Measurements from ENCODE around the gene RASSF4.

The RASSF4 gene, protein sequence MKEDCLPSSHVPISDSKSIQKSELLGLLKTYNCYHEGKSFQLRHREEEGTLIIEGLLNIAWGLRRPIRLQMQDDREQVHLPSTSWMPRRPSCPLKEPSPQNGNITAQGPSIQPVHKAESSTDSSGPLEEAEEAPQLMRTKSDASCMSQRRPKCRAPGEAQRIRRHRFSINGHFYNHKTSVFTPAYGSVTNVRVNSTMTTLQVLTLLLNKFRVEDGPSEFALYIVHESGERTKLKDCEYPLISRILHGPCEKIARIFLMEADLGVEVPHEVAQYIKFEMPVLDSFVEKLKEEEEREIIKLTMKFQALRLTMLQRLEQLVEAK

DNA sequence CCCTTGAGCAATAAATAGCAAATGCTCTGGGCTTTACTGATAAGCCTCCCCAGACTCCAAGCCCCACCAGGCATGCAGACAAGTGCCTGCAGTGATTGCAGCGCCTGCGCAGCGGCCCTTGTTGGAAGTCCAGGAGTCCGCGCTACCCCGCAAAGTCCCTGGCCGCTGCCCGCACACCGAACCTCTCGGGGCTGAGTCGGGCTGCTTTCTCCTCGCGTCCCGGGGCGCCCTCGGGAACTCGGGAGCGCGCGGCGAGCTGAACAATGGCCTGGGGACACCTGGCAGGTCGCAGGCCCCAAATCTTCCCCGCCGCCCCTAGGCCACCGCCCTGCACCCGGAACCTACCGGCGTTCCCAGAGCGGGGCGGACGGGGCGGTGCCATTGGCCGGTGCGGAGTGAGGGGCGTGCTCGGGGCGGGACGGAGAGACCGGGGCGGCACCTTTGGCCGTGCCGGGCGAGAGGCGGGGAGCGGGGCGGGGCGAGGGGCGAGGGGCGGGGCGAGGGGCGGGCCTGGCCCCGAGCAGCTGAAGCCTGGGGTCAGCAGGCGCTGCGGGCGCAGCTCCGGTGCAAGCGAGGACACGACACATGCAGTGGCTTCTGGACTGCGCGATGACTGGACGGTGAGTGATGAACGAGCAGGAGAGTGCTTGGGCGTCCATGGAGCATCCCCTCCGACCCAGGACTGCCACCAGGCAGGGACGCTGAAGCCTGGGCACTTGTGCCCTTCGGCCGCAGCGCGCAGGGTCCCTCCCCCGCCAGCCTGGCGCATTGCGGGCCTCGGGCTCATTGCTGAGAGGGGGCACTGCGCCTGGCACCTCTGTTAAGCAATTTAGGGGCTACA is at the start of gene RASSF4:
TSS of gene RASSF4 (plus strand) at position 556 of the 841 bp plus-strand sequence. CDS start 10,401 bp downstream, outside the sequence.
- DNase-seq (ENCODE audit: low spot score), result peak; percentile 91

DNA sequence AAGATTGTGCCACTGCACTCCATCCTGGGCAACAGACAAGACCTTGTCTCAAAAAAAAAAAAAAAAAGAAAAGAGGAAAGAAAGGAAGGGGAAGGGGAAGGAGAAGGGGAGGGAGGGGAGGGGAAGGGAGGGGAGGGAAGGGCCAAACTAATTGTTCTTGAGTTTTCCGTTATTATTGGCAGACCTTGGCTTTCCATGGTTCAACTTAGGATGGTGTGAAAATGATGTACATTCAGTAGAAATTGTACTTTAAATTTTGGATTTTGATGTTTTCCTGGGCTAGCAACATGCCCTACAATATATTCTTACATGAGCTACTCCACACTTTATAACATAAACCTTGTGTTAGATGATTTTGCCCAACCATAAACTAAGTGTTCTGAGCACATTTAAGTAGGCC is 49.7 kb upstream of the RASSF4 start:
- DNase-seq (ENCODE audit: low spot score), result no peak

DNA sequence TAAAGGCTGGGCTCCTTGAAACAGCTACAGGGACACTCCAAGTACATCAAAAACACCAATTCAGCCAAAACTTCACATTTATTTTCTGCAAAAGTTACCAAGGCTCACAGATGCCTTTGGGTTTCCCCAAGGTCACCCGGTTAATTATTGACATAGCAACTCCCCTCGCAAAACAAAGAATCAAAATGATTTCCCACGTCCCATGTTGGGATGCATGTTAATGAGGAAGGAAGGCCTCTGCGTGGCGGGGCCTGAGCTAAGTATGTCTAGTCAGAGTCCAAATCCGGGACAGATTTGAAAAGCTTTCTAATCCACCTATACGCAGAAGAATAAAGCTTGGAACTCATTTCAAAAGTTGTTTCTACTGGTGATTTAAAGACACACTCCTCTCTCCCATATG is 49.0 kb upstream of the RASSF4 start:
- no peak for DNase-seq (ENCODE audit: low spot score)

DNA sequence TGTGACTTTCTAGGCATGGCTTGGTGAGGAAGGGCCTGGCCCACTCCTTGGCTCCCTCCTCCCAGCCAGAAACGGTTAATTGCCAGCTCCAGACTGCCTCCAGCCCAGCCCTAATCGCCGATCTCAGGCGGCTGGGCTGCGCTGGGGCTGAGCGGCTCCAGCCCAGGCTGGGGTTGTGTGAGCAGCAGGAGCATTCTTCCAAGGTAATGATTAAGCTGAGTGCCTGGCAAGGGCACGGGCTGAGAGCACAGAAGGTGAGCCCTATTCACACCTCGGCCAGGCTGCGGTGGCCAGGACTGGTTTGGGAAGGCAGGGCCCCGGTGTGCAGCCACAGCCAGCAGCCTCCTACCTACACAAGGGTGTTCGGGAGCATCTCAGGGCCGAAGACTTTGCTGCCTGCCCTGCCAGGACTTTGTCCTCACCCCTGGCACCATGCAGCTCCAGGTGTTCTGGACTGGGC is 48.5 kb upstream of the RASSF4 start, which contains the start of gene TMEM72:
TSS of gene TMEM72 (plus strand) at position 257 of the 460 bp plus-strand sequence. CDS start at position 433, 176 bp downstream.
- DNase-seq (ENCODE audit: low spot score), result no peak

DNA sequence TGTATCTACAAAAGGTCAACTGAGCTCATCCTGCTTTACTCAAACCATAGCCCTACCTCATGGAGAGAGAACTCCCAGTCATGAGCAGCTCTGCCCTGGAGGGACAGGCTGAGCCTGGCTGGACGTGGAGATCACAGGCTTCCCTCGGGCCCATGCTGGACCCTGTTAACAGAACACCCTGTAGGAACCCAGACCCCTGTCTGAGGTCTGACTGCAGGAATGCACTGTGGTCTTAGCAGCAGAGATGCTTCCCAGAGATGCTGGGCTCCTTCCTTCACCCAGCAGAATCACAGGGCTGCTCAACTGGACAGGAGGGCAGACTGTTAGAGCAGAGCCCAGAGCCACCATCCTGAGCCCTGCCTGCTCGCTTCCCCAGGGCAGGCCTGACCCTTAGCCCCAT is 47.7 kb upstream of the RASSF4 start:
- DNase-seq (ENCODE audit: low spot score), result no peak

DNA sequence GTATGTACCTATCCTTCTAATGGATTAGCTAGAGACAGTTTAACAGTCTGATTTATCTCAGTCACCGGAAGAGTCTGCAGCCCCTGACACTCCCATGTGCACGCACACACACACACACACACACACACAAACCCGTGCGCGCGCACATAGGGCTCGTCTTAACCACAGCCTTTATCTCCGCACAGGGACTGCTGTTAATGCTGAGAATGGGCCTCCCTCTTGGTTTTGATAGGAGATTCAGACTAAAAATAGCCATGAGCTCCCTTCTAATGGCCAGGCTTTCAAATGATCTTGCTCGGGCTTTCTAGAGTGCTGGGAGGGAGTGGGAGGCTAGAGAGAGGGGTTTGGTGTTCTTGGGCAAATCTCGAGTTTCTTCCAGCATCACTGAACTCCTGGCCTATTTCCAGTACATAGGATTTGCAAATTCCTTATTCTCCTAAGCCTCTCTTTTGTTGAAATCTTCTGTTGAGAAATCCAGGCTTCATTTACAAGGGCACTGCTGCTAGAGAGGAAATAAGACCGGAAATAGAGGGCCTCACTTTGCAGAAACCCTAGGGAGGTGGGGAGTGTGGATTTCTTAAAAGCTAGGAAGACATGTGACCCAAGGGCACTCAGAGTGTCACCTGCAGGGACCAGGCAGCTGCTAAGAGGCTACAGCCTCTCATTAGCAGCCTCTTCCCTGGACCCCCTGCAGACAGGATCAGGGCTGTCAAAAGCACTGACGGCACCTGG is 46.1 kb upstream of the RASSF4 start:
- peak; percentile 9 for DNase-seq (ENCODE audit: low spot score)

DNA sequence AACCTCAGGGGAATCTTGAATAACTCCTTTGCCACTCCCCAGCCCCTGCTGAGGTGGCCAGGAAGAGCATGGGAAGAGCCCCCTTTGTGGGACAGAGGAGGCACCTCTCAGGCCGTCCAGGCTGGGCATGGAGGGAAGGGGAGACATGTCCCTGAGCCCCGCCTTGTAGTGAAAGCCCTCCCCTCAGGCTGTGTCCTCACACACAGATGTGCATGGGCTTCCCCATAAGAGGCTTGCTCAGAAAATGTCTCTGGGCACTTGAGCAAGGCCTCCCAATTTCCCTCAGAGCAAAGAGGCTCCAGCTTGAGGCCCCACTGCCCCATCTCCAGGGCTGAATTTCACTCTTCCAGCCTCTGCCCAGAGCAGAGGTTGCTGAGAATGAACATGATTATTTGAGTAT is 44.7 kb upstream of the RASSF4 start:
- no peak for DNase-seq (ENCODE audit: low spot score)

DNA sequence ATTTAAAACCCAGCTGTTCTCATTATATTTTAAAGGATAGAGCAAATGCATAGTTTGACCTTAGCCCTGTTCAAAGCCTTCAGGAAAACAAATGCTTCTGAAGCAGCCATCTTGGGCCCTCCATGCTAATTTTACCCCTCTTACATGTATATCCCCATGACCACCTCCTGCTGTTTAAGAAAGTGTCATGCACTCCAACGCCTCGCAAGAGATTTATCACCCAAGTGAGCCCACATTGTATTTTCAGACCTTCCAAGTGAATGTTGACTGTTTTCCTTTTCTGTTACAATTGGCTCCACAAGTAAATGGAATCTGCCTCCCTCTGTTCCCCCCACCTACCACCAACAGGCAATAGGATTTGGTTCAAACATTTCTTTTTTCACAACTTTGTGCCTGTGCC is 43.2 kb upstream of the RASSF4 start:
- no peak for DNase-seq (ENCODE audit: low spot score)

DNA sequence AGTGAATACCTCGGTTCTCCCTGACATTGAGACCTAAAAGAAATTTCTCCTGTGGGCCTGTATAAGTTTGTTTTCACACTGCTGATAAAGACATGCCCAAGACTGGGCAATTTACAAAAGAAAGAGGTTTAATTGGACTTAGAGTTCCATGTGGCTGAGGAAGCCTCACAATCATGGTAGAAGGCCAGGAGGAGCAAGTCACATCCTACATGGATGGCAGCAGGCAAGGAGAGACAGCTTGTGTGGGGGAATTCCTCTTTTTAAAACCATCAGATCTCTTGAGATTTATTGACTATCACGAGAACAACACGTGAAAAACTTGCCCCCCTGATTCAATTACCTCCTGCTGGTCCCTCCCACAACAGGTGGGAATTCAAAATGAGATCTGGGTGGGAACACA is 41.8 kb upstream of the RASSF4 start:
- no peak for DNase-seq (ENCODE audit: low spot score)

DNA sequence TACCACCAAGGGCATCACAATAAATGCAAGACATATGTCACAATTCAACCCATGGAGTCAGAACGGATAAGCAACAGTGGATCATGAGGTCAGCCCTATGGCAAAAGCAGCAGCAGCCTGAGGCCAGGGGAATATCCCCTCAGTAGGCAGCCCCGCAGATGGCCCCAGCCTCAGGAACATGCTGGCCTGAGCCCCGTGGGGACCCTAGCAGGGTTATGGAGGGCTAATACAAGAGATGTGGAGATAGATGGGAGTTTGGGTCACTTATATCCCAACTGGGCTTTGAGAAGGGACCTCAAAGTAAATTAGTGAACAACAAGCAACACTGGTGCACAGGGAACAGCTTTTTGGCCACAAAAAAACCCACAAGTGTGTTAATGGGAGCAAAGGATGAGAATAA is 39.4 kb upstream of the RASSF4 start:
- no peak for DNase-seq (ENCODE audit: low spot score)

DNA sequence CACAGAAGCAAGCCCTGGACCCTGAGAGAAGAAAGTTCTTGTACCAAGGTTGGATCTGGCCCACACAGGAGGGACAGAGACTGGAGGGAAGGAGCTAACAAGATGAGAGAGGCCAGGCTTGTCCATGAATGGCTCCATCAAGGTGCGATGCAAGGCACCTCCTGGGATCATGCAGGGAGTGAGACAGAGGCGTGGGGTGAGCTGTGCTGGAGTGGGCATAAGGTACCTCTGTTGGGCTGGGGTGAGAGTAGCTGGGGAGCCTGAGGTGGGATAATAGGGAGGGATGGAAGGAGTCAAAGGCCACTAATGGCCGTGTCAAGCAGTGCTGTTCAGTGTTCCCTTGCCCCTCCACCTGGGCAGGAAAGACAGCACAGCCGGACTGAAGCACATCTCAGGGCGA is 38.5 kb upstream of the RASSF4 start:
- no peak for DNase-seq (ENCODE audit: low spot score)

DNA sequence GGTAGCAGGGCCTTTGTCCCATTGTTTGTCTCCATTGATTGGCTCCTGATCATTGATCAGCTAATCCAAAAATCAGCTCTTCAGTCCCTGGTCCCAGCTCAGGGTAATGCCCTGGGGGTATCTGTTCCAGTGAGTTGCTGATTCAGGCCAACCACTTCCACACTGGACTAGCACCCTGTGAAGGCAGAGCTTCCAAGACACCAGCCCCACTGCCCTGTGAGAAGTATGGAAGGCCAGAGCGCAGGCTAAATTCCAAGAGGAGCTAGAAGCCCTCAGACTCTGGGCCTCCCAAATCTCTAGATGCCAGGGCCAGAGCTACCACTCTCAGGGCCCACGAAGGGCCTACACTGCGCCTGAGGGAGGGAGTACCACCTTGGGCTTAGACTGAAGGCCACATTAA is 38.1 kb upstream of the RASSF4 start:
- DNase-seq (ENCODE audit: low spot score), result no peak

DNA sequence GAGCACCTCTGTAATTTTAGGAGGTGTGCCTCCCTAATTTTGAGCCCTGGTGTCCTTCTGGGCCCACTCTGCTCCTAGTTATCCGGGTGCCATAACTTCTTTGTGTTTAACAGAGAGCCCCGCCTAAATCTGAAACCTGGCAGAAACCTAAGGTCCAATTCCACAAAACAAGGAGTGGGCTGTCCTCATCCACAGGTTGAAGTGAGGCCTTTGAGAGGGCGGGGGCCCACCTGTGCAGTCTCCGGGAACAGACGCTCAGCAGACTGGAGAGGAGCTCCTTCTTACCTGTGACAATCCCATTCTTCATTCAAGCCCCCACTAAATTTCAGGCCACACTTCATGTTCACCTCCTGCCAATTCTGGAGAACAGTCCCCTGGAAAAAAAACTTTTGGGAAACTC is 37.6 kb upstream of the RASSF4 start:
- DNase-seq (ENCODE audit: low spot score), result no peak

DNA sequence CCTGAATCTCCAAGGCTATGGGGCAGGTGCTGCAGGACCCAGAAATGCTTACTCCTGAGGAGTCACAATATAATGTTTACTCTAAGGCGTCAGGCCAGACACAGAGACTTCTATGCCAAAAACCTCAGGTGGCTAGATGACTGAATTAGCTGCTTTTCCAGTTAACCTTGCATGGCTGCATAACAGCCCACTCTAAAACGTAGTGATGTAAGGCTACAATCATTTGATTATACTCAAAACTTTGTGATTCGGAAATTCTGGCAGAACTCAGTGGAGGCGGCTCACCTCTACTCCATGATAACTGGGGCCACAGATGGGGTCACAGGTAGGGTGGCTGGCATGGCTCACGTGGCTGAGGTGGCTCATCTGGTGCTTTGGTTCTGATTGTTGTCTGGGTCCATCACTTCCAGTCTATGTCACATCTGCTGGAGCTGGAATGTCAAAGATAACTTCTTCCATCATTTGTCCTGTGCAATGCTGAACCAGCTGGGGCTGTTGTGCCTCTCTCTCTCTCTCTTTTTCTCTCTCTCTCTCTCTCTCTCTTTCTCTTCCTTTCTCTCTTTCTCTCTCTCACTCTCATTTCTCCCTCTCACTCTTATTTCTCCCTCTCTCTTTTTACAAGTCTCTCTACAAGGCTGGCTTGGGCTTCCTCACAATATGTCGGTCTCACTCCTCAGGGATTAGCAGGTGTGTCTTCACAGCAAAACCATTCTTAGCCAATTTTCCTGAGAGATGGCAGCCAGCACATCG is 36.6 kb upstream of the RASSF4 start:
- no peak for DNase-seq (ENCODE audit: low spot score)

DNA sequence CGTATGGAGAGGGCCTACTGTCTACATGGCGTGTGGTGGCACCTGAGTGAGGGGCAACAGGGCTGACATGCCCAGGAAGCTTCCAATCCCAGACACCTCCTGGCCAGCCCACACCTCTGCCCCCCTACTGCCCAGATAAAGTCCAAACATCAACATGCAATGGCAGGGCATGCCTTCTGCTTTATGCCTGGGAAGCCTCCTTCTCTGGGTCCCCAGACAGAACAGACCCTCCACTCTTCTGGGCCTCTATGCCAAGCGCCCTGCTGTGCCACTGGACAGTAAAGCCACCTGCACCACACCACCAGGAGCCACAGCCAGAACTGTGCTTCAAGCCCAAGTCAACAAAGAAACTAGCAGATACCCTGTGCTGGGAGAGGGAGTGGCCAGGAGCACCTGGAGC is 36.0 kb upstream of the RASSF4 start:
- DNase-seq (ENCODE audit: low spot score), result no peak

DNA sequence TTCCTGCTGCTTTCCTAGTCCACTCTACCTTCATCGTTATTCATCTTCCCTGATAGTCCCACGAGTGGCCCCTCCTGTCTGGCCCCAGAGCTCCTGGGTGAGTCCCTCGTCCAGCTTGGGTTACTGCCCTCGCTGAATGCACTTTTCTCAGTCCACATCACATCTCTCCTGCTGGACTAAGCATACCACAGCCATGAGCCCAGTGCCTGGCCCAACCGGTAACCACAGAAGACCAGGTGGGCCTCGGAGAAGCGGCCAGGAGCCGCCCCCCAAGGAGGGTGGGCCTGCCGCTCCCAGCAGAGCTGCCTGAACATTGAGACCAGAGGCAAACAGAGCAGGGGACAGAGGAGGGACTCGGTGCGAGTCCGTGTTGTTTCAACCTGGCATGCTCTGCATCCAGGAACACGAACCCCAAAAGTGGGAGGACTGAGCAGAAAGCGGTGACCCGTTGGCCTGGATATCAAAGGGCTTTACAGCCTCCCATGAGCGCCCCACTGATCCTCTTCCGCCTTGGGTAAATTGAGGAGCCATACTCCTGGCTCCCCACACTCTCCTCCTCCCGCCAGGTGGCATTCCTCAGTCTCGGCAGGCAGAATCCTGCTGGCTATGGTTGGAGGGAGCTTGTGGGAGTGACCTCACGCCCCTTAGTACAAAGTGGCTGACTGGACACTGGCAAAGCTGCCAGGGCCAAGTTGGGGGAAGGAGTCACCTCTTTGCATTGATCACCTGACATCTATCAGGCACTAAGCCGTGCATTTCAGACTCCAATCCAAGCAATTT is 35.2 kb upstream of the RASSF4 start:
- no peak for DNase-seq (ENCODE audit: low spot score)

DNA sequence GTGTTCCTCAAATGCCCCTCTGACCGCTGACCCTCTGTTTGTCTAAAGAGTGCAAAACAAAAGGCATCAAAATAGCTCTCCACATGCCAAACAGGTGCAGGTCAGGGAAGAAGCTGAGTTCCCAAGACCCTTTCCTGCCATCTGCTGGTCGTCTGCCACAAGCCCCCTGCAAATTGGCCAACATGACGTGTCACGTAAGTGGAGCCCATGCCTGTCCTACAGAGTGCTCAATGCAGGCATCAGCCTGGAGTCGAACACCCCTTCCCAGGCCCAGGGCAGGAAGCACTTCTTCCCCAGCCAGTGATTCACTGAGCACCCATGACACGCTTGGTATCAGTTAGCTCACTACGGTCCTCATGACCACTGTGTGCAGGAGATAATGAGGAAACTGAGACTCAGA is 34.4 kb upstream of the RASSF4 start:
- no peak for DNase-seq (ENCODE audit: low spot score)

DNA sequence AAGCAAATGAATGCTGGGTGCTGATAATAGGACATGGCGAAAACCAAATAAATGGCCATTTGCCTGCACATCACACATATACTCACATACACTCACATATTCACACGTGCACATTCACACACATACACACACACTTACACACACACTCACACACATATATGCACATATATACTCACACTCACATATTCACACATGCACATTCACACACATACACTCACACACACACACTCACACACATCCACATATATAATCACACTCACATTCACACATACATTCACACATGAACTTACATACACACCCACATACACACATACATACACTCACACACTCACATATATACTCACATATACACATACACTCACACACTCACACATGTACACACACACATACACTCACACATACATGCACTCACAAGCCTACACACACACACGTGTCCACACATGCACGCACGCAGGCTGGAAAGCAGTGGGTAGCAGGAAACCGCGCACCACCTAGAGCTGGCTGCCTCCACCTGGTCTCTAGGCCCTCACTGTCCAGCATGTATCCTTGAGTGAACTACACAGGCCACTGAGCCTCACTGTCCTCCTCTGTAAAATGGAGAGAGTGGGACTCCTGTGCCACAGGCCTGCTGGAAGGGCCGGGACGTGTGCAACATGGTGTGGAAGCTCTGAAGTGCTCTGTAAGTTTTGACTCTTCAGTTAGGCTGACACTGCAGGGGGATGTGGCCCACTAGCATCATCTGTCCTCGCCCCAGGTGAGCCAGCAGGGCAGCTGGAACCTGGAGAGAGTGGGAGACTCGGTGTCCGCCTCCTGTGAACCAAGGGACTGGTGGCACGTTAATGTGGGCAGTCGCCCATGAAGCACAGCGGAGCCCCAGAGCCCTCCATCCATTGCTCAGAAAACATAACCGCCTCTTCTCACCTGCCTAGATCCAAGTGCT is 33.5 kb upstream of the RASSF4 start:
- no peak for DNase-seq (ENCODE audit: low spot score)

DNA sequence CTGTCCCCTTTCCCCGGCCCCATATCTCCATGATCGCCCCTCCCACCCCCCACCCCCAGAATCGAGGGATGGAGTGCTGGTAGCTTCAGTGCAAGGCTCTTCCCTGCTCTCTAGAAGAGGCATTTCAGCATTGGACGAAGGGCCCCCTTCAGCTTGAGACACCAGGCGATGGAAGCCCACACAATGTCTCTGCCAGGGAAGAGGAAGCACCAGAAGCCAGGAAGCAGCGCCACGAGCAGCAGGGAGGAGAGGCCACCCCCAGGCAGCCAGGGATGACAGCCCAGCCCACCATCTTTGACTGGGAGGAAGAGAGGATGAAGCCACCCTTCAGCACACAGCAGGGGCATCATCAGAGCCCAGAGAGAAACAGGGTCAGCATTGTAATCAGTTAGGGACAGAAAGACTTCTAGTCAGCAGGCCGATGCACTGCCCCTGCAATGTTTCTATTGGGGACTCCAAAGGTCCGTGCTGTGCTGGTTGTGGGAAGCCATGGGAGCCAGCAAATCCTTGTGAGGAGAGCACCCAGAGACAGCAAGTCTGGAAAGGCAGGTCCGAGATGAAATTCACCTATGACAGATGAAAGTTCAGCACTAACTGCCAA is 32.8 kb upstream of the RASSF4 start:
- no peak for DNase-seq (ENCODE audit: low spot score)

Data from CD4-positive, alpha-beta T cell treated with Interleukin-2 at 100 ng/mL for 4 hours (primary cell).